Activated naive CD8-positive, alpha-beta T cell treated with anti-CD3 and anti-CD28 coated beads, Interleukin-2, amount 10 ng/mL, durations not matched to agents 7 days and 5 days (primary cell): ENCODE data around the gene GNAI2. TPM values are rescaled to one million over a fixed set of nuclear protein-coding genes. Genes with fewer than 3 reads are reported as not detected.
A peak's percentile ranks its signal among the peaks of the same experiment; 100 is the strongest.

Source experiments
- ATAC-seq: fragments of 150-1000 bp; cut with Tn5 transposase; one replicate; pipeline ENCODE4 v1.10.0; 2021; ENCODE audit warnings: low read depth, moderate library complexity
- POLR2A ChIA-PET: fragments of 350-600 bp; sonication (Branson Sonifier 250); formaldehyde crosslinking; loops from one replicate; lab custom pipeline; 2021; ENCODE audit warnings: antibody characterized with exemption; lab: Charles Lee
- DNase-seq: peaks from one replicate; pipeline ENCODE4 v3.0.0; 2021
- H3K27ac Mint-ChIP-seq: one replicate; pipeline ENCODE4 v1.8.0; 2022; ENCODE audit warnings: mild to moderate bottlenecking, mixed read lengths
- H3K27me3 Mint-ChIP-seq: one replicate; pipeline ENCODE4 v1.8.0; 2022; ENCODE audit warnings: mild to moderate bottlenecking, moderate library complexity, mixed read lengths
- H3K36me3 Mint-ChIP-seq: one replicate; pipeline ENCODE4 v1.8.0; 2021; ENCODE audit warnings: mild to moderate bottlenecking, mixed read lengths
- H3K4me1 Mint-ChIP-seq: one replicate; pipeline ENCODE4 v1.8.0; 2021; ENCODE audit warnings: mixed read lengths
- H3K4me3 Mint-ChIP-seq: one replicate; pipeline ENCODE4 v1.8.0; 2022; ENCODE audit warnings: mild to moderate bottlenecking, moderate library complexity, mixed read lengths
- H3K9me3 Mint-ChIP-seq: one replicate; pipeline ENCODE4 v1.8.0; 2021; ENCODE audit warnings: mixed read lengths
- total RNA-seq, 2 experiments: library from RNA; stranded (reverse); gene quantifications; one replicate each; pipeline ENCODE4 v1.2.3, GENCODE V29; 2021

Gene GNAI2
- total RNA-seq, 2 experiments from 2014 or later: 435 to 448 TPM

GRCh38 chr3:50232303-50232702, 3.7 kb upstream of the GNAI2 start:
- POLR2A ChIA-PET: interaction anchor here (0.8 to 1.4 kb wide), 2 partner anchors 9 to 12 kb away, joined by 4 read pairs; no protein-coding TSS in a partner anchor
- Mint-ChIP-seq H3K27me3 (no peaks in the 10 kb centered on the region), H3K27ac (peak overlapping the region; percentile 18), H3K4me1 (peaks cover 20% of the 10 kb centered on the region), H3K9me3 (no peaks in the 10 kb centered on the region), H3K36me3 (peaks cover 8% of the 10 kb centered on the region), H3K4me3 (no peak overlapping the region)
- DNase-seq (no peak), ATAC-seq (no peak)

- DNase-seq: no peak
- Mint-ChIP-seq H3K27me3 (no peaks in the 10 kb centered on the region), H3K4me1 (peaks cover 18% of the 10 kb centered on the region), H3K36me3 (peaks cover 12% of the 10 kb centered on the region), H3K27ac (no peak overlapping the region), H3K9me3 (no peaks in the 10 kb centered on the region), H3K4me3 (no peak overlapping the region)
- no peak for ATAC-seq
- POLR2A ChIA-PET: interaction anchor here (0.7 to 1.4 kb wide), 4 partner anchors 11 to 84 kb away, joined by 3 to 4 read pairs (median 4); no protein-coding TSS in a partner anchor
These were observed 2.8 kb upstream of the GNAI2 start for GRCh38 chr3:50233176-50233575.

DNA sequence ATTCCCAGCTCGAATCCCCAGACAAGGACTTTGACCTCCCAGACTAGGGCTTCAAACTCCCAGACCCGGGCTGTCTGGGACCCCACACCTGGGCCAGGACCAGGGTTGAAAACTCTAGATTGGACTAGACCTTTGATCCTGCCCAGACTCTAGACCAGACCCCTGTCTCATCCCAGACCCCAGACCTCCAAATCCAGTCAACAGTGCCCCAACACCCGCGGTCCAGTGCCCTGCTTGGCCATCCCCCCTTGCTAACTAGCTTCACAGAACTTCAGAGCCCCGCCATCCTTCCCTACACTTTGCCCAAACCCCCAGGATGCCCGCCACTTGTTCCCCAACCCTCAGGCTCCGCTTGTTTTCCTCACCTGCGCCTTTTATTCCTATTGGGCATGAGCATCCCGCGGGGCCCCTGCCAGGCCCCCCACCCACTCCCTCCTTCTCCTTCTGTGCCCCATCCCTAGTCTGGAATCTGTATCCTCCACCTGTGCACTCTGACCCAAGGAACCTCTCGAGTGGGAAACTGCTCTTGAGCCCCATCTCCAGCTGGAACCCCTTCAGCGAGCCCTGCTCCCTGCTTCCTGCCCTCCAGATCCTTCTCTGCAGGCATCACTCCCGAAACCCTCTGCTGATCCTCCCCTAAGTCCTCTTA, 604 bp downstream of the GNAI2 start:
- ATAC-seq (no peak), DNase-seq (no peak)
- Mint-ChIP-seq H3K4me3 (peak overlapping the region; percentile 100), H3K27ac (peak overlapping the region; percentile 99), H3K9me3 (no peaks in the 10 kb centered on the region), H3K36me3 (peaks cover 16% of the 10 kb centered on the region), H3K4me1 (peaks cover 27% of the 10 kb centered on the region), H3K27me3 (no peaks in the 10 kb centered on the region)
- POLR2A ChIA-PET: interaction anchor here (0.6 to 3.4 kb wide), 10 partner anchors 9 to 1264 kb away, joined by 3 to 48 read pairs (median 6); partner anchors contain the start of genes CISH, DCAF1 and RASSF1

GRCh38 chr3:50237133-50237651, 1.2 kb downstream of the GNAI2 start:
- H3K36me3 Mint-ChIP-seq: peaks cover 16% of the 10 kb centered on the region
- H3K27ac Mint-ChIP-seq: peak overlapping the region; percentile 99
- H3K9me3 Mint-ChIP-seq: no peaks in the 10 kb centered on the region
- ATAC-seq: no peak
- H3K4me1 Mint-ChIP-seq: peaks cover 33% of the 10 kb centered on the region
- POLR2A ChIA-PET: interaction anchor here (1.0 to 3.4 kb wide), 9 partner anchors 10 to 375 kb away, joined by 3 to 48 read pairs (median 9); partner anchors contain the start of genes CISH and RASSF1
- H3K27me3 Mint-ChIP-seq: no peaks in the 10 kb centered on the region
- peak; percentile 69 for DNase-seq
- H3K4me3 Mint-ChIP-seq: peak overlapping the region; percentile 100

GRCh38 chr3:50237754-50238548, 1.9 kb downstream of the GNAI2 start:
- Mint-ChIP-seq H3K9me3 (no peaks in the 10 kb centered on the region), H3K4me1 (peaks cover 39% of the 10 kb centered on the region), H3K36me3 (peaks cover 20% of the 10 kb centered on the region), H3K27ac (peak overlapping the region; percentile 99), H3K4me3 (peak overlapping the region; percentile 100), H3K27me3 (no peaks in the 10 kb centered on the region)
- DNase-seq: peak; percentile 86
- peak; percentile 49 for ATAC-seq
- POLR2A ChIA-PET: interaction anchor here (0.6 to 3.4 kb wide), 10 partner anchors 9 to 374 kb away, joined by 3 to 48 read pairs (median 6); partner anchors contain the start of genes CISH and RASSF1

- no peaks in the 10 kb centered on the region for H3K27me3 Mint-ChIP-seq
- peaks cover 20% of the 10 kb centered on the region for H3K36me3 Mint-ChIP-seq
- peaks cover 41% of the 10 kb centered on the region for H3K4me1 Mint-ChIP-seq
- peak overlapping the region; percentile 99 for H3K27ac Mint-ChIP-seq
- POLR2A ChIA-PET: interaction anchor here (0.6 to 1.8 kb wide), 5 partner anchors 8 to 373 kb away, joined by 3 to 8 read pairs (median 4); partner anchors contain the start of gene CISH
- ATAC-seq: no peak
- peak overlapping the region; percentile 100 for H3K4me3 Mint-ChIP-seq
- DNase-seq: no peak
- no peaks in the 10 kb centered on the region for H3K9me3 Mint-ChIP-seq
These were observed 2.6 kb downstream of the GNAI2 start for GRCh38 chr3:50238549-50239026.

- Mint-ChIP-seq H3K4me3 (peak overlapping the region; percentile 100), H3K36me3 (peaks cover 21% of the 10 kb centered on the region), H3K27me3 (no peaks in the 10 kb centered on the region), H3K9me3 (no peaks in the 10 kb centered on the region), H3K27ac (peak overlapping the region; percentile 70), H3K4me1 (peaks cover 46% of the 10 kb centered on the region)
- ATAC-seq (no peak), DNase-seq (no peak)
- POLR2A ChIA-PET: interaction anchor here (1.6 to 5.1 kb wide), 2 partner anchors 11 to 98 kb away, joined by 6 to 47 read pairs; no protein-coding TSS in a partner anchor
These were observed 3.6 kb downstream of the GNAI2 start for GRCh38 chr3:50239649-50240048.

GRCh38 chr3:50241163-50241562, 5.2 kb downstream of the GNAI2 start:
- H3K36me3 Mint-ChIP-seq: peaks cover 21% of the 10 kb centered on the region
- no peak for DNase-seq

DNA sequence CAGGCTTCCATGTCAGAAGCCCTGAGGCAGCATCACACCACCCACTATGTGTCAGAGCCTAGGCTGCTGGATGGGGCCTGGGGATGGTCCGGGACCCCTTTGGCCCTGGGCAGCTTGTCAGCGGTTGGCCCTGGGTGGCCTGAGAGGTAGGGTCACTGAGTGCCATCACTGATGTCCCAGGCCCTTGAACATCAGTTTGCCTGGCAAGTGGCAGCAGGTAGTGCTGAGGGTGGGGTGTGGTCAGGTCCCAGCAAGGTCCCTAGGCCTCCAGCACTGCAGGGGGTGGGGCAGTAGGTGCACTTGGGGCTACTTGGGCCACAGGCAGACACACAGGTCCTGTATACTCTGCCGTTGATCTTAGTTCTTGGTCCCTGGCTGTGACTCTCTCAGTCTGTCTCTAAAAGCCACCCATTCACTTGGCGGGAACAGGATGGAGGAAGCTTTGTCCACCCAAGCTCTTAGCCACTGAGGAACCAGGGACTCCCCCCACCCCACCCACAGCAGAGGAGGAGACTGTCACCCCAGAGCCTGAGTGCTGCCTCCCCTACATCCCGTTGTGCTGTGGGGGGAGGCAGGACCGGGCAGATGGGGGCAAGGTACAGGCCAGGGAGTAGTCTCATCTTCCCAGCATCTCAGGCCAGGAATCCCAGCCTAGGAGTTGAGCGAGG, 5.8 kb downstream of the GNAI2 start:
- Mint-ChIP-seq H3K36me3 (peaks cover 18% of the 10 kb centered on the region), H3K9me3 (no peaks in the 10 kb centered on the region), H3K27ac (peak overlapping the region; percentile 94), H3K4me3 (peak overlapping the region; percentile 85), H3K27me3 (no peaks in the 10 kb centered on the region), H3K4me1 (peaks cover 58% of the 10 kb centered on the region)
- POLR2A ChIA-PET: interaction anchor here (0.6 to 5.1 kb wide), 5 partner anchors 10 to 99 kb away, joined by 3 to 47 read pairs (median 4); partner anchors contain the start of gene RASSF1
- DNase-seq: peak; percentile 46
- ATAC-seq: no peak

More at GRCh38 chr3:50241163-50241562, 5.2 kb downstream of the GNAI2 start:
- no peaks in the 10 kb centered on the region for H3K27me3 Mint-ChIP-seq
- peak overlapping the region; percentile 94 for H3K27ac Mint-ChIP-seq
- H3K4me3 Mint-ChIP-seq: peak overlapping the region; percentile 85
- no peaks in the 10 kb centered on the region for H3K9me3 Mint-ChIP-seq
- peaks cover 51% of the 10 kb centered on the region for H3K4me1 Mint-ChIP-seq
- no peak for ATAC-seq
- POLR2A ChIA-PET: interaction anchor here (1.3 to 5.1 kb wide), 3 partner anchors 13 to 97 kb away, joined by 3 to 47 read pairs (median 6); no protein-coding TSS in a partner anchor

DNA sequence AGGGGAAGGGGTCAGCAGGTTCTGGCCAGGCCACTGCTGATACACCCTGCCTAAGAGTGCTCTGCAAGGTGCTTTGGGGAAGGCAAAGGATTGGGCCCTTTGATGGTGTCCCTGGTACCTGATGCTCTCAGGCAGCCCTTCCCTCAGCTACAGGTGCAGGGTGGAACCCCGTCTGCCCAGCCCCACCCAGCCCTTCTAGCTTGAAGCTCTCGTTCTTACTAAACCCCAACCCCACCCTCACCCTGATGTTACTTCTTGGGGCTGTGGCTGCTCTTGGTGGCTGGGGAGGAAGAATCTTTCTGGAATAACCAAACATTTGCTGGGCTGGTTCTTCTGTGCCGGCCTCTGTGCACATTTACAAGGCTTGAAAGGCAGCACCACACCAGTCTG, 6.4 kb downstream of the GNAI2 start:
- Mint-ChIP-seq H3K27ac (peak overlapping the region; percentile 94), H3K4me3 (peak overlapping the region; percentile 85), H3K36me3 (peaks cover 13% of the 10 kb centered on the region), H3K4me1 (peaks cover 61% of the 10 kb centered on the region), H3K9me3 (no peaks in the 10 kb centered on the region), H3K27me3 (no peaks in the 10 kb centered on the region)
- POLR2A ChIA-PET: interaction anchor here (0.6 to 5.1 kb wide), 6 partner anchors 14 to 99 kb away, joined by 3 to 47 read pairs (median 3); partner anchors contain the start of gene RASSF1
- ATAC-seq: no peak
- no peak for DNase-seq

DNA sequence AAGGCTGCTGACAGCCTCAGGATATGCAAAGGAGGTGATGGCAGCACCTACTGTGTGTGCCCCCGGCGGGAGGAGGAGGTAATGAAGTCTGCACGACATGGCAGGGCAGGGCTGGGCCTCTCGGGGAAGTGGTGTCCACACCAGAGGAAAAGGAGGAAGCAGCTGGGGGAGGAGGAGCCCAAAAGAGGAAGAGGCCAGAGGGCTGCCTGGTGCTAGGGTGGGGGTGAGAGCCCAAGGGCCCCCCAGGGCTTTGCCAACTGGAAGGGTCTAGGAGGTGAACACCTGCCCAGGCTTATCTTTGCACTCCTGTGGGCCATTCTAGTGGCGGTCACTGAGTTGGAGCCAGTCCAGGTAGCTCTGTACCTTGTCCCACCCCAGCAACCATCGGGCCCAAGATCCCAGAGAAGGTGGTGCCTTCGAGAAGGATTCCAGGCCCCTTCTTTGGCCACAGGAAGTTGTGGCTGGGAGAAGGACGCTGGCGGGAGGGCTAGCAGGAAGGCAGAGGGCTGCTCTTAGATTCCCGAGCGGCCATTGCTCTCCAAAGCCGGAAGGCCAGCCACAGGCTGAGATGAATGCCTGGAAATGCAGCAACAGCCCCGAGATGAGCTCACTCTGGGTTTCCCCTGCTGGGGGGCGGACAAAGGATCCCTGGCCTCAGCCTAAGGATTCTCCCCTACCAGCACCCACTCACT, 7.0 kb downstream of the GNAI2 start:
- H3K4me1 Mint-ChIP-seq: peaks cover 60% of the 10 kb centered on the region
- POLR2A ChIA-PET: interaction anchor here (0.6 to 5.1 kb wide), 6 partner anchors 7 to 98 kb away, joined by 3 to 47 read pairs (median 3); partner anchors contain the start of genes GNAI2 and RASSF1
- H3K27me3 Mint-ChIP-seq: no peaks in the 10 kb centered on the region
- ATAC-seq: no peak
- H3K9me3 Mint-ChIP-seq: no peaks in the 10 kb centered on the region
- no peak for DNase-seq
- peak overlapping the region; percentile 94 for H3K27ac Mint-ChIP-seq
- H3K36me3 Mint-ChIP-seq: peaks cover 9% of the 10 kb centered on the region
- peak overlapping the region; percentile 85 for H3K4me3 Mint-ChIP-seq

GRCh38 chr3:50243543-50243895, 7.5 kb downstream of the GNAI2 start:
- peak overlapping the region; percentile 94 for H3K27ac Mint-ChIP-seq
- no peaks in the 10 kb centered on the region for H3K9me3 Mint-ChIP-seq
- H3K4me3 Mint-ChIP-seq: no peak overlapping the region
- peaks cover 60% of the 10 kb centered on the region for H3K4me1 Mint-ChIP-seq
- no peaks in the 10 kb centered on the region for H3K27me3 Mint-ChIP-seq
- no peak for ATAC-seq
- no peak for DNase-seq
- peaks cover 11% of the 10 kb centered on the region for H3K36me3 Mint-ChIP-seq
- POLR2A ChIA-PET: interaction anchor here (1.0 to 5.1 kb wide), 6 partner anchors 8 to 97 kb away, joined by 3 to 47 read pairs (median 4); partner anchors contain the start of genes GNAI2 and RASSF1
